ENCODE data around the gene ZFR.
"Not testable (repeated sequence)": the region's sequence is repeated elsewhere in the genome, so short reads cannot be mapped to it uniquely, and the experiment has no call there.

ZFR gene

GRCh38 chr5:32325062-32325461 lies 119.5 kb downstream of the ZFR start:
- TF ChIP-seq CSRNP3 (CRISPR knock-in tag; IDR thresholded peaks at IDR 0.05) (no peak), ZNF565 (CRISPR knock-in tag; conservative IDR thresholded peaks at IDR 0.05; ENCODE audit: low read depth) (no peak), BACH2 (CRISPR knock-in tag; IDR thresholded peaks at IDR 0.05; ENCODE audit: borderline replicate concordance) (no peak), OSR1 (CRISPR knock-in tag; IDR thresholded peaks at IDR 0.05) (no peak), ISL1 (CRISPR knock-in tag; IDR thresholded peaks at IDR 0.05) (no peak), PATZ1 (CRISPR knock-in tag; IDR thresholded peaks at IDR 0.05; ENCODE audit: borderline replicate concordance) (no peak), CREB5 (CRISPR knock-in tag; IDR thresholded peaks at IDR 0.05; ENCODE audit: low read depth) (no peak), ESRRG (CRISPR knock-in tag; IDR thresholded peaks at IDR 0.05) (no peak), ZC3H10 (CRISPR knock-in tag; IDR thresholded peaks at IDR 0.05) (no peak), ARNTL (CRISPR knock-in tag; IDR thresholded peaks at IDR 0.05; ENCODE audit: borderline replicate concordance, low read depth) (no peak), TSHZ2 (CRISPR knock-in tag; IDR thresholded peaks at IDR 0.05) (no peak), POU6F1 (CRISPR knock-in tag; IDR thresholded peaks at IDR 0.05; ENCODE audit: borderline replicate concordance, low read depth) (no peak), TOX (CRISPR knock-in tag; IDR thresholded peaks at IDR 0.05; ENCODE audit: borderline replicate concordance) (no peak), ZFP30 (CRISPR knock-in tag; IDR thresholded peaks at IDR 0.05) (no peak), TCF4 (CRISPR knock-in tag; IDR thresholded peaks at IDR 0.05; ENCODE audit: borderline replicate concordance) (no peak), ZNF8 (CRISPR knock-in tag; IDR thresholded peaks at IDR 0.05) (no peak), PPARA (CRISPR knock-in tag; IDR thresholded peaks at IDR 0.05; ENCODE audit: borderline replicate concordance) (no peak), CSDC2 (CRISPR knock-in tag; IDR thresholded peaks at IDR 0.05) (no peak)
- ATAC-seq: no peak

- ATAC-seq: no peak
- no peak for TF ChIP-seq ARNTL (CRISPR knock-in tag; IDR thresholded peaks at IDR 0.05; ENCODE audit: borderline replicate concordance, low read depth)
- no peak for TF ChIP-seq TCF4 (CRISPR knock-in tag; IDR thresholded peaks at IDR 0.05; ENCODE audit: borderline replicate concordance)
These were observed 120.8 kb downstream of the ZFR start for GRCh38 chr5:32323741-32324140.

- ATAC-seq: no peak
- TF ChIP-seq ZNF70 (CRISPR knock-in tag; IDR thresholded peaks at IDR 0.05): no peak
- no peak for TF ChIP-seq TOX (CRISPR knock-in tag; IDR thresholded peaks at IDR 0.05; ENCODE audit: borderline replicate concordance)
- no peak for TF ChIP-seq SNAI2 (CRISPR knock-in tag; IDR thresholded peaks at IDR 0.05)
- no peak for TF ChIP-seq ARNTL (CRISPR knock-in tag; IDR thresholded peaks at IDR 0.05; ENCODE audit: borderline replicate concordance, low read depth)
- TF ChIP-seq CREB5 (CRISPR knock-in tag; IDR thresholded peaks at IDR 0.05; ENCODE audit: low read depth): no peak
- no peak for TF ChIP-seq ZNF8 (CRISPR knock-in tag; IDR thresholded peaks at IDR 0.05)
These were observed 121.7 kb downstream of the ZFR start for GRCh38 chr5:32322882-32323281.

GRCh38 chr5:32321787-32322186 lies 122.8 kb downstream of the ZFR start:
- not testable (repeated sequence) for ATAC-seq
